Hepatocyte (in vitro differentiated cells): Measurements from ENCODE around the gene CTNNB1.

Experiments
- CTCF ChIP-seq: fragments of 200-600 bp; sonication (generic); IDR thresholded peaks from 2 replicates; pipeline ENCODE4 v1.5.1; 2016; ENCODE audit warnings: antibody characterized with exemption, mild to moderate bottlenecking; ENCODE audit not compliant: poor library complexity
- EZH2 ChIP-seq: fragments of 200-600 bp; sonication (generic); IDR thresholded peaks from 2 replicates; pipeline ENCODE4 v1.6.1; 2016; ENCODE audit warnings: antibody characterized with exemption, mild to moderate bottlenecking, borderline replicate concordance
- EZH2phosphoT487 ChIP-seq: fragments of 200-600 bp; sonication (generic); IDR thresholded peaks from one replicate; pipeline ENCODE4 v1.6.1; 2018; ENCODE audit warnings: antibody characterized with exemption, mild to moderate bottlenecking, low read depth, moderate library complexity; ENCODE audit not compliant: unreplicated experiment, severe bottlenecking

GRCh38 chr3:41208507-41209220, 9.4 kb downstream of the CTNNB1 start:
- TF ChIP-seq CTCF (no peak), EZH2 (no peak), EZH2phosphoT487 (no peak)
